ENCODE measurements around the gene LDB3.

The LDB3 gene

DNA sequence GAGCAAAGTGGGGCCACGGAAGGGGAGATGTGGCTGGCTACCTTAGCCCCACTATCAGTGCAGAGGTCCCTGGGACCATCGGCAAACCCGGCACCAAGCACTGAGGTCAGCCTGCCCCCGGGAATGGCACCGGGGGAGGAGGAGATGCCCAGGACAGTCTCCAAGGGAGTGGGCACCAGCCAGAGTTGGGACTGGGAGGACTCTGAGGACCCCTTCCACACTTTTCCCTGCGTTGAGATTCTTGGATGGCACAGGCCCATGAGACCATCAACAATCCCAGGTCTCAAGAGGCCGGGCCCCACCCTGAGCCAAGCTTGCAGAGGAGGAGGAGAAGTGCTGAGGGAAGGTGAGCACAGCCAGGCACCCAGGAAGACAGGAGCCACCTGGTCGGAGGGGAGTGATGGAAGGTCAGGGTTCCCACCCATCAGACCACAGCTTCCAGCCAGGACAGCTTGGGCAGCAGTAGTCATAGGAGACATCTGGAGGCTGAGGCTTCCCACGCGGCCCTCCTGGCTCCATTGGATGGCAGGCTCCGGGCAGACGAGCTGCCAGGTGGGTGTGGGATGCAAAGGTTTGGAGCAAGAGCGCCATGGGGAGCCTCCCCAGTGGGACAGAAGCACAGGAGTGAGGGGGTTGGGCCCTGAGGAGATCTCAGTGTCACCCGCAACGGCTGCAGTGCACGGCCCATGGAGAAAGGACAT, 16.5 kb upstream of the LDB3 start:
- DNase-seq: no peak

- DNase-seq: no peak
These were observed 15.7 kb upstream of the LDB3 start for GRCh38 chr10:86652361-86653202.

GRCh38 chr10:86653379-86653778, 14.9 kb upstream of the LDB3 start:
- DNase-seq: no peak

- no peak for DNase-seq
These were observed 14.3 kb upstream of the LDB3 start for GRCh38 chr10:86653987-86654386.

DNA sequence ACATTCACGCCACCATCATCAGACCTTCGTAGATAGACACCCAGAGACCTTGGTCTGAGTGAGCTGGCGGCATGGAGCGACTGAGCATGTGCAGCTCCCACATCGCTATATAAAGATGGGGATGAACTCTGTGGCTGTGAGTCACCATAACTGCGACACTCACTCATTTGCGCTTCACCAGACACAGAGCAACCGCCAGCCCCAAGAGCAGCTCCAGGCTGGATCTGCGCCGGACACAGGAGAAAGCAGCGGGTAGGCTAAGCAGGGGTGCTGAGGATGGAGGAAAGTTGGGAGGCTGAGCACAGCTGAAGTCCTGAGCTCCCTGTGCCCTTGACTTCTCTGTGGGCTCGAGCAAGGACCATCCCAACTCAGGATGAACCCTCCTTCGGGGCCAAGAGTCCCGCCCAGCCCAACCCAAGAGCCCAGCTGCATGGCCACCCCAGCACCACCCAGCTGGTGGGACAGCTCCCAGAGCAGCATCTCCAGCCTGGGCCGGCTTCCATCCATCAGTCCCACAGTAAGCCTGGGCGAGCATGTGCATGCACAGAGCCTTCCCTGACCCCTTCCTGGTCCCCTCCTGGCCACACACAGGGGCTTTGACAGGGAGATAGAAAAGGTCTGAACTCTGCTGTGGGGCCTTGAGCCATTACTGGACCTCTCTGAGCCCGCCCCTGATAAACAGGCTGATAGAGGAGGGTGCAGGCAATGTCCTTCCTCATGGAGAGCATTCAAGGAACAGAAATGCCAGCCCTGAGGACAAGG, 13.7 kb upstream of the LDB3 start, which contains the start of gene OPN4:
Gene OPN4, plus strand, starts transcription at position 137 of the 762 bp plus-strand sequence. Its CDS starts 237 bp downstream, at position 374.
- no peak for DNase-seq

DNA sequence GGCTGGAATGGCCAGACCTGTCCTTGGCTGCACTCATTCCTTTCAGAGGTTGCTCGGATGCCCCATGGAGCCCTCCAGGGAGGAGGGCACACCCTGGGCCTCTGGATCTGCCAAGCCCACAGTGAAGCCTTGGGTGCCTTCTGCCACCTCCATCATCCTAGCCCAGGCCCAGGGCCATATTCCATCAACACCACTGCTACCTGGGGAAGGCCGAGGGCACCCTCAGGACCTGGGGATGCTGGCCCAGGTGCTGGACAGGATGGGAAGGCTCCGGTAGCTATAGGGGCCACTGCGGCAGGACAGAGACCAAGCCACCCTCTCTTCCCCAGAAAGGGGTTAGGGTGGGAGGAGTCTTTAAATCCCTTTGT, 13.2 kb upstream of the LDB3 start:
- DNase-seq: no peak

- DNase-seq: no peak
These were observed 12.7 kb upstream of the LDB3 start for GRCh38 chr10:86655596-86655995.

- DNase-seq: no peak
These were observed 11.3 kb upstream of the LDB3 start for GRCh38 chr10:86657011-86657395.

DNA sequence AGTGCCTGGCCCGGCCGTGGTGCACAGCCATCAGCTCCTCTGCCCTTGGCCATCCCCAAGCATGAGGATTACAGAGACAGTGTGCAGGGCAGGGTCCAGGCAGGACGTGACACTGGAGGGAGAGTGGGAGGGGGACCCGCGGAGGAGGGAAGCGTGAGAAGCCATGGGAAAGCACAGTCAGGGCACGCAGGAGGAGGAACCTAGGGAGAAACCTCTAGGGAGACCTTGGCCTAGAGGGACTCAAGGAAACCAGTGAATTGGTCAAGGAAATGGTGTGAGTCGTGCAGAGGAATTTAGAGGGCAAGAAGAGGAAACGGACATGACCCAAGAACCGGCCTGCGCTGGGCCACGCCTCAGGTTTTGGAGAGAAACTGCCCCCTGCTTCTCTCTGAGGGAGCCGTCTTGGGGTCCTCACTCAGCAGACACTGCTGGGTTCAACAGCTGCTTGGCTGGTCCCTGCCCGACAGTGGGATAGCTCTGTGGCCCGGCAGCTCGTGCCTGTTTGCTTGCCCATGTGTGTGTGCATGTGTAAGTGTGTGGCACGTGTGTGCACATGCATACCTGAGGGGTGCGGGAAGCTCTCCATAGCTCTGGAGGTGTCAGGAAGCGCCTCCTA, 10.8 kb upstream of the LDB3 start:
- DNase-seq: no peak

DNA sequence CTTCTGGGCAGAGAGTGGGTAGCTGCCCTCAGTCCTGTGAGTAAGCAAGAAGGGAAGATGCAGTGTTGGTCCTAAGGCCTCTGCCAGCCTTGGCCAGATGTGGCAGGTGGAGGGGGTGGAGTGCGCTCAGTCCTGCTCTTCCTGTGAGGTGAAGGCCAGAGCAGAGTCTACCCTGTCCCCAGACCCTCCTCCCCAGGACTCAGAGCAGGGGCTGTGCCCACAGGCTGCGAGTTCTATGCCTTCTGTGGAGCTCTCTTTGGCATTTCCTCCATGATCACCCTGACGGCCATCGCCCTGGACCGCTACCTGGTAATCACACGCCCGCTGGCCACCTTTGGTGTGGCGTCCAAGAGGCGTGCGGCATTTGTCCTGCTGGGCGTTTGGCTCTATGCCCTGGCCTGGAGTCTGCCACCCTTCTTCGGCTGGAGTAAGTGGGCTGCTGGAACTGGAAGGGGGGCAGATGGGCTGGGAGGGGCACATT, 10.0 kb upstream of the LDB3 start:
- no peak for DNase-seq

DNA sequence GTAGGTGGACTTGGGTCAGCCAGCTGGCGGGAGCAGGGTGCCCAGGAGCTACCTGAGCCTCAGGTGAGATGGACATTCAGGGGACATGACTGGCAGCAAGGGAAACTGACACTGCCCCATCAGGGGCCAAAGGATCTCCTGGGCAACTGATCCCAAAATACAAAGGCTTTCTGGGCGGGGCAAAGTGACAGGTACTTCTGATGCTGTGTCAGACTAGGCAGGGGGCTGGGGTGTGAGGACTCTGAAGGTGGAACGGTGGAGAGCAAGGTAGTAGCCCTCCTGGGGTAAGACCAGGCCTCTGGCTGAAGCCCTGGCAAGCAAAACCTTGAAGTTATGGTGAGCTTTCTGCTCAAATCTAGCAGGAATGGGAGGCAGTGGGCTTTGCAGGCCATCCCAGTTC, 9.6 kb upstream of the LDB3 start:
- DNase-seq: no peak

DNA sequence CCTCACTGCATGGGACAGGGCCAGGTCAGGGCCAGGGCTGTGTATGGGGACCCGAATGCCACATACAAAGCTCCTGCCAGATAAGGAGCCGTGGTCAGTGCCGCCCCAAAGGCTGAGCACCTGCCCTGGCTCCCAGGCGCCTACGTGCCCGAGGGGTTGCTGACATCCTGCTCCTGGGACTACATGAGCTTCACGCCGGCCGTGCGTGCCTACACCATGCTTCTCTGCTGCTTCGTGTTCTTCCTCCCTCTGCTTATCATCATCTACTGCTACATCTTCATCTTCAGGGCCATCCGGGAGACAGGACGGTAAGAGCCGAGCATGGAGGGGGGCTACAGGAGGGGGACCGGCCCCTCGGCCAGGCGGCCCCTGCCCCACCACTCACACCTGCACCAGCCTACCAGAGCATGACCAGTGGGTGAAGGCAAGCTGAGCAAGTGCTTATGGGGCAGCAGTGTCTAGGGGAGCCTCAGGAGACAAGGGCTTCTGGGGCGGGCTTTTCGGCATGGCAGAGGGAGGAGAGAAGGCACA, 9.1 kb upstream of the LDB3 start:
- no peak for DNase-seq

- DNase-seq: no peak
These were observed 8.4 kb upstream of the LDB3 start for GRCh38 chr10:86659721-86660453.

DNA sequence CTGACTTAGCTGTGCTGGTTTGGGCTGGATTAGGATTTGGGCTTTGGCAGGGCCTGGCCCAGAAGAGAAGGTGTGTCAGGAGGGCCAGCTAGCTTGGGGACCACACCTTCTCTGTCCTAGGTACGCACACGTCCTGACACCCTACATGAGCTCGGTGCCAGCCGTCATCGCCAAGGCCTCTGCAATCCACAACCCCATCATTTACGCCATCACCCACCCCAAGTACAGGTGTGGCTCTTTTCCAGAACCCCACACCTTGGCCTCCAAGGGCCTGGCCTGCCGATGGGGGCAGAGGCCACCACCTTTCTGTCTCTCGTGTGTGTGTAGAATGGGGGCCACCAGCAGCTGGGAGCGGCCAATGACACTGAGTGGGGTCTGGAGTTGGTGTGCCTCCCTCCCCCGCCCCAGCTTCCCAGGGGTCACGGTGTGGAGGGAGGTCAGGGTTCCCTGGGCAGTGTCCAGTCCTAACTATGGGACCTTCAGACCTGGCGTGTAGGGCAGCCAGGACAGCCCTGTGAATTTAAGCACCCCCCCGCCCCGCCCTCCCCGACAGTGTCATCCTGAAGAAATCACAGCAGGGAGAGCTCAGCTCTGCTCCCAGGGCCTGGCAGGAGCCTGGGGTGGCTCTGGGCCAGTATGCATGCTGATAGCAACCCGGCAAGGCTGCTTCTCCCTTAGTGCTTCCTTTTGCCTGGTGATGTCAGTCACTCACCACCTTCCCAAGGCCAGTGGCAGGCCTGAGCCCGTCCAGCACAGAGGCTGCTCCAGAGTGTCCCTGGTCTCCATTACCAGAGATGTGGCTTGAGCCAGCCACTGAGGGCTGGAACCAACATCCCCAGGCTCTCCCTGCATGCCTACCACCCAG, 6.9 kb upstream of the LDB3 start:
- DNase-seq: no peak

DNA sequence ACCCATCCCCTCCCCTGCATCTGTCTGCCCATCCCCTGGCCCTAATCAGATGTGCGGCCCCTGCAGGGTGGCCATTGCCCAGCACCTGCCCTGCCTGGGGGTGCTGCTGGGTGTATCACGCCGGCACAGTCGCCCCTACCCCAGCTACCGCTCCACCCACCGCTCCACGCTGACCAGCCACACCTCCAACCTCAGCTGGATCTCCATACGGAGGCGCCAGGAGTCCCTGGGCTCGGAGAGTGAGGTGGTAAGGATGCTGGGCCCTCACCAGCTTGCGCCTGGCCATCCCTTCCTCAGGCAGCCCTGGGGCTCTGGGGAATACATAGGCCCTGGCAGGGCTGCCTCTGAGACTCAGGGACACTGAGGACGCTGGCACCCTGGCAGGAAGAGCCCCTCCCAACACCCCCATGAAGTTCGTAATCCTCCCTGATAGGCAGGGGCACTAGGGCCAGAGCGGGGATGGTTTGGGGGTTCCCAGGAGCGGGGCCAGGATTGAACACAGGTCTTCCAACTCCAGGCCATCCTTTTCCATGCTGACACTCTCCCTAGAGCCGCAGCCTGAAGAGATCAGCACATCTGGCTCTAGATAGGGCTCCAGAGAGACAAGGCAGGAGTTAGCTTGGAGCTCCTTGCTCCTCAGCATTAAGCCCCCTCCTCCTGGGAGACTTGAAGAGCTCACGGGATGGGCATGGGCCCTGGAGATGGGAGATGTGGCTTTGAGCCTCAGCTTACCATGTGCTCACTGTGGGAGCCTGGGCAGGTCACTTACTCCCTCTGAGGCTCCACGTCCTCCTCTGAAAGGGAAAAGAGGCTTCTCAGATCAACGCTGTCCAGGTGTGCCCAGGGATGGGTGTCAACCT, 5.9 kb upstream of the LDB3 start:
- no peak for DNase-seq

DNA sequence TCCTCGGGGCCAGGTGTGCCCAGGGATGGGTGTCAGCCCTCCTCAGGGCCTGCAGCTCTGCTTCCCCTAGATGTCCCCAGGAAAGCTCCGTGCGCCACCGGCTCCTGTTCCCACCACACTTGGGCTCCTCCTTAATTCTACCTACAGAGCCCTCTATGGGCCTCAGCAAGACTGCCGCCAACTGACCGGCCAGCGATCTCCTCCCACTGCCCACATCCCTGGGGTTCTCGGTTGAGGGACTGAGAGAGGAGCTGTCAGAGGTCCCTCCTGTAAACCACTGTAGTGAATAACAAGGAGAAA, 5.3 kb upstream of the LDB3 start:
- no peak for DNase-seq

DNA sequence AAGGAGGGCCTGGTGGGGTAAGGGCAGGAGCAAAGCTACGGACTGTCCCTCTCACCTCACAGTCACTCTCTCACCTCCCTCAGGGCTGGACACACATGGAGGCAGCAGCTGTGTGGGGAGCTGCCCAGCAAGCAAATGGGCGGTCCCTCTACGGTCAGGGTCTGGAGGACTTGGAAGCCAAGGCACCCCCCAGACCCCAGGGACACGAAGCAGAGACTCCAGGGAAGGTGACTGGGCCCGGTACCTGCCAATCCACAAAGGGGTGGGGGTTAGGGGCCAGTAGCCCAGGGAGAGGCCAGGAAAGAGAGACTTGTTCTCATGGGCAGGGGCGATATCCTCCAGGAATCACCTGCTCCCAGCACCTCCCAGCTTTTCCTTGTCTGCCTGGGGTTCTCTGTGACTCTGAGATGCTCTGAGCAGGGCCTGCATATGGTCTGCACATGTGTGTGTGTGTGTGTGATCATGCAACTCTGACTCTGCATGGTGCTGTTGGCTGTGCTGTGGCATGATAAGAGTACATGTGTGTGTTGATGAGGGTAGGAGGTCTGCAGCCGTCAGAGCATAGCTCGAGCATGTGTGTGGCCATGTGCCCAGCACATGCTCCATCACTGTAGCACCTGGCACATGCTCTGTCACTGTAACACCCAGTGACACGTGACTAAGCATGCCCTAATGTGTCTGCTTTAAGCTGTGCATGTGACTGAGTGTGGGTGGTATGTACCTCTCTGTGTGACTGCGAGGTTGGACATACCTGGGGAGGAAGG, 4.6 kb upstream of the LDB3 start:
- no peak for DNase-seq

DNA sequence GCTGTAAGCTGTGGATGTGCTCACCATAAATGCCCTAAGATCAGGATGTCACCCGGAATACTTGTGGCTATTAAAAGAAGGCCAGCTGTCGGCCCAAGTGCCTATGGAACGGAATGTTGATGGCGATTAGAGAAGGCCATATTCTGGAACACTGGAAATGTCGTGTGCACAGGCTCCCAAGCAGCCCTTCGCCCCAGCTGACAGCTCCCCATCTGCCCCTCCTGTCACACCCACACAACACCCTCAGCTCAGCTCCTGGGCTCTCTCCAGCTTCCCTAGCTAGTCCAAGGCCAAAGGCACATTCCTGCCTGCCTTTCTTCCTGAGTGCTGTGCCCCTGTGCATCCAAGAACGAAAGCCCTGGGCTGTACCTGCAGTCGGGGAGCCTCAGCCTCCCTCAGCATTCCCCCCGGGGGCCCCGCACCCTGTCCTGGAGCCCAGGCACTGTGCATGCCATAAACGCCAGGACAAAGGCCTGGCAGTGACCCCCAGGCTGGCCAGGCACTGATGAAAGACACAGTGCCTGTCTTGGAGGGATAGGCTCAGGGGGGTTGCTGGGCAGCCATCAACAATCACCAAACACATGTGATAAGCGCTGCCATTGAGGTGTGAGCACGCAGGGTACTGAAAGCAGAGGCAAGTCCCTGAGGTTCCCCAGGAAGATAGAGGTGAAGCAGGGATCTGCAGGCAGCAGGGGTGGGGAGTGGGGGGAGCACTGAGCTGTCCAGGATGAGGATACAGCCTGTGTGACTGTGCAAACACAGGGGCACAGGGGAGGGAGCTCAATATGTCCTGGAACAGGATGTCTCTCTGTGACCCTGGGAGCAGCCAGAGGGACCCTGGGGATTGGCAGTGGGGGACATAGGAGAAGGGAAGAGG, 3.7 kb upstream of the LDB3 start:
- no peak for DNase-seq

Data from CD4-positive, alpha-beta T cell treated with Interleukin-1 beta for 1 hour (primary cell).